Activated naive CD4-positive, alpha-beta T cell treated with anti-CD3 and anti-CD28 coated beads, Interleukin-2, amount 10 ng/mL, durations not matched to agents 7 days and 5 days (primary cell): ENCODE measurements around the gene FBXO34.
"Not testable (repeated sequence)": the region's sequence is repeated elsewhere in the genome, so short reads cannot be mapped to it uniquely, and the experiment has no call there.

Source experiments
- CTCF ChIA-PET: fragments of 350-600 bp; sonication (Branson Sonifier 250); formaldehyde crosslinking; loops from one replicate; lab custom pipeline; 2021; ENCODE audit warnings: antibody characterized with exemption; lab: Charles Lee
- DNase-seq: peaks from one replicate; pipeline ENCODE4 v3.0.0-alpha.2; 2020
- H3K27ac Mint-ChIP-seq: one replicate; pipeline ENCODE4 v1.8.0; 2021; ENCODE audit warnings: mild to moderate bottlenecking, moderate library complexity, mixed read lengths
- H3K27me3 Mint-ChIP-seq: one replicate; pipeline ENCODE4 v1.8.0; 2021; ENCODE audit warnings: mild to moderate bottlenecking, mixed read lengths
- H3K36me3 Mint-ChIP-seq: one replicate; pipeline ENCODE4 v1.8.0; 2021; ENCODE audit warnings: mixed read lengths
- H3K4me1 Mint-ChIP-seq: one replicate; pipeline ENCODE4 v1.8.0; 2021; ENCODE audit warnings: mixed read lengths
- H3K4me3 Mint-ChIP-seq: one replicate; pipeline ENCODE4 v1.8.0; 2021; ENCODE audit warnings: mild to moderate bottlenecking, moderate library complexity, mixed read lengths
- H3K9me3 Mint-ChIP-seq: one replicate; pipeline ENCODE4 v1.8.0; 2021; ENCODE audit warnings: mixed read lengths

FBXO34 gene

DNA sequence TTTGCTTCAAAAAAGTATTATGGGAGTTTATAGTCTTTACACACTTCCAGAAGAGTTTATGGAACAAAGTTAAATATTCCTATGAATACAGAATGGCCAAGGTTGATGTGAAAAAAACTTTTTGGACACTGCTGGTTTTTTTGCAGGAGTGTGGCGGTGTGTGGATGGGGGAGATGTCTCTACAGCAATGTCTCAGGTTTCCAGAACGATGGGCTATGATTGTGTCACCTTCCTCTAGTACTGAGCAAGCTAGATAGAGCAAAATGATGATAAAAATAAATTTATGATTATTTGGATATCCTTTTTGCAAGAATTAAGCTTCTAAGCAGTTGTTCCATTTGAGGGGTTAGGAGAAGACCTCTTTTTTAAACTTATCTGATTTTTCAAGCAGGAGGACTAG lies 37.9 kb downstream of the FBXO34 start:
- no peak for DNase-seq
- peaks cover 31% of the 10 kb centered on the region for H3K9me3 Mint-ChIP-seq
- no peaks in the 10 kb centered on the region for H3K27me3 Mint-ChIP-seq
- H3K36me3 Mint-ChIP-seq = peaks cover 37% of the 10 kb centered on the region
- no peak overlapping the region for H3K27ac Mint-ChIP-seq
- no peak overlapping the region for H3K4me3 Mint-ChIP-seq
- no peaks in the 10 kb centered on the region for H3K4me1 Mint-ChIP-seq
- CTCF ChIA-PET = interaction anchor here (1.1 to 2.0 kb wide), 2 partner anchors 8 to 45 kb away, joined by 4 to 7 read pairs; no protein-coding TSS in a partner anchor

DNA sequence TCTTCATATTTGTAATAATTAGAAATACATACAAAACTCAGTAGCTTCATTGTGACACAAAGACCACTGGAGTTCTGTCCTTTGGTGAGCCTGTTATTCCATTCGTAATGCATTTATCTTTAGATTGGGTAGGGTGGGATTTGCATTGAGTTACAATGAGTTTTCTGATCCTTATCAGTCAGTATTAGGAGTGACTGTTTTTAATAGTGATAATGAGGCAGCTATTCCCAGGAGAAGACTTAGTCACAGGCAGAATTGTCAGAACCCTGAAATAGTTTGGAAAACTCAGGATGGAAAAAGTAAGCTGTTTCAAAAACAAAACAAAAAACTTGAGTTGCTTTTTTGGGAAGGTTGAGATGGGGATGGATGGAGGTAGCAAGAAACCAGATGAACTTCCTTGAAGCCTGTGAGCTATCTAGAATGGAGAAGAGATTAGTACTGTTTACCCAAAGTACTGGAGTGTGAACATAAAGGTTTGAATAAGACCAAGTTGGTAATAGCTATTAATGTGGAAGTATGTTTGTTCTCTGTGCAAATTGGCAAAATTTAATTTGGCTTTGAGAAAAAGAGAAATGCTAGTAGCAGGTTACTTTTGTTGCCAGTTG lies 38.6 kb downstream of the FBXO34 start:
- Mint-ChIP-seq H3K4me1 (no peaks in the 10 kb centered on the region), H3K4me3 (no peak overlapping the region), H3K9me3 (peaks cover 34% of the 10 kb centered on the region), H3K27ac (no peak overlapping the region), H3K27me3 (no peaks in the 10 kb centered on the region), H3K36me3 (peaks cover 39% of the 10 kb centered on the region)
- no peak for DNase-seq
- CTCF ChIA-PET = interaction anchor here (1.4 to 2.0 kb wide), 2 partner anchors 16 to 44 kb away, joined by 3 to 7 read pairs; no protein-coding TSS in a partner anchor

DNA sequence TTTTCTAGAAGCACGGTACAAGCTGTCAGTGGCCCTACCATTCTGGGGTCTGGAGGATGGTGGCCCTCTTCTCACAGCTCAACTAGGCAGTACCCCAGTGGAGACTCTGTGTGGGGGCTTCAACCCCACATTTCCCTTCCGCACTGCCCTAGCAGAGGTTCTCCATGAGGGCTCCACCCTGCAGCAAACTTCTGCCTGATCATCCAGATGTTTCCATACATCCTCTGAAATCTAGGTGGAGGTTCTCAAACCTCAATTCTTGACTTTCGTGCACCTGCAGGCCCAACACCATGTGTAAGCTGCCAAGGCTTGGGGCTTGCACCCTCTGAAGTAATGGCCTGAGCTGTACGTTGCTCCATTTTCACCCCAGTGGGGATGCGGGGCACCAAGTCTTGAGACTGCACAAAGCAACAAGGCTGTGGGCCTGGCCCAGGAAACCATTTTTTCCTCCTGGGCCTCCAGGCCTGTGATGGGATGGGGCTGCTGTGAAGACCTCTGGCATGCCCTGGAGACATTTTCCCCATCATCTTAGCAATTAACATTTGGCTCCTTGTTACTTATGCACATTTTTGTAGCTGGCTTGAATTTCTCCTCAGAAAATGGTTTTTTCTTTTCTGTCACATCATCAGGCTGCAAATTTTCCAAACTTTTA lies 41.3 kb downstream of the FBXO34 start:
- H3K27ac Mint-ChIP-seq, DNase-seq, H3K4me3 Mint-ChIP-seq, H3K27me3 Mint-ChIP-seq, H3K4me1 Mint-ChIP-seq, CTCF ChIA-PET: not testable (repeated sequence)
- Mint-ChIP-seq H3K36me3 (peaks cover 54% of the 10 kb centered on the region), H3K9me3 (peaks cover 35% of the 10 kb centered on the region)

DNA sequence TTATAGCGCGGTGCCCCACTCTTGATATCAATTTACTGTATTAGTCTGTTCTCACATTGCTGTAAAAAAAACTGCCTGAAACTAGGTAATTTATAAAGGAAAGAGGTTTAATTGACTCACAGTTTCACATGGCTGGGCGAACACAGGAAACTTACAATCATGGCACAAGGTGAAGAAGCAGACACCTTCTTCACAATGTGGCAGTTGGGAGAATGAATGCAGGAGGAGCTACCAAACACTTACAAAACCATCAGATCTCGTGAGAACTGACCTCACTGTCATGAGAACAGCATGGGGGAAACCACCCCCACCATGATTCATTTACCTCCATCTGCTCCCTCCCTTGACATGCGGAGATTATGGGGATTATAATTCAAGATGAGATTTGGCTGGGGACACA lies 42.3 kb downstream of the FBXO34 start:
- Mint-ChIP-seq H3K4me1 (no peaks in the 10 kb centered on the region), H3K27ac (no peak overlapping the region), H3K9me3 (peaks cover 35% of the 10 kb centered on the region), H3K36me3 (peaks cover 59% of the 10 kb centered on the region), H3K27me3 (no peaks in the 10 kb centered on the region), H3K4me3 (no peak overlapping the region)
- CTCF ChIA-PET = no interaction called here
- no peak for DNase-seq

DNA sequence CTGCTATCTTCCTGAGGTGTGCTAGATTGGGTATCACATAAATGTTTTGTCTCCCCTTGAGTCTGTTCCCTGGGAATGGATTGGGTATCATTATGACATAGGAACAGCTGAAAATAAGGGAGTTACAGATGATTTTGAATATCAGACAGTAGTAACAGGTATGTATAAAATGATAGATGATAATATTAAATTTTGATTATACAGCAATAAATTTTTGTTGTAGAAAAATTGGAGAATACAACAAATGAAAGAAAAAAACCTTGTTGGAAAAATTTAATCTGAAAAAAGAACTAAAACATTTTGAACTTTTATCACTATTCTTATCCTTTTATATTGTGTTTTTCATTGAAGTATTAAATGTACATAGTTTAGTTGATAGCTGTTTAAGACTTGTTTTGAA lies 43.2 kb downstream of the FBXO34 start:
- no peaks in the 10 kb centered on the region for H3K4me1 Mint-ChIP-seq
- no peak overlapping the region for H3K27ac Mint-ChIP-seq
- DNase-seq = no peak
- peaks cover 65% of the 10 kb centered on the region for H3K36me3 Mint-ChIP-seq
- H3K4me3 Mint-ChIP-seq = no peak overlapping the region
- peaks cover 35% of the 10 kb centered on the region for H3K9me3 Mint-ChIP-seq
- H3K27me3 Mint-ChIP-seq = no peaks in the 10 kb centered on the region
- CTCF ChIA-PET = no interaction called here

DNA sequence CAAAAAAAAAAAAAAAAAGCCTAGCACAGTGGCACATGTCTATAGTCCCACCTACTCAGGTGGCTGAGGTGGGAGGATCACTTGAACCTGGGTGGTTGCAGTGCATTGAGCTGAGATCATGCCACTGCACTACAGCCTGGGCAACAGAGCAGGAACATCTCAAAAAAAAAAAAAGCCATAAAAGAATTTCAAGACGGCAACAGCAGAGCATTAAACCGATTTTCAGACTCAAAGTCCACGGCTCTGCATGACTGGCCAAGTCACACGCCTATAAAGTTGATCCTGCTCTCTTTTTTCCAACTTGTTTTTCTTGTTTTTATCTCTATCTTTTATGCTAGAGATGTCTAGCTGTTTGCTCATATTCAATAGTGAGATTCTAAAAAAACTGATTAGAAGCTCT lies 45.3 kb downstream of the FBXO34 start:
- H3K27ac Mint-ChIP-seq = no peak overlapping the region

DNA sequence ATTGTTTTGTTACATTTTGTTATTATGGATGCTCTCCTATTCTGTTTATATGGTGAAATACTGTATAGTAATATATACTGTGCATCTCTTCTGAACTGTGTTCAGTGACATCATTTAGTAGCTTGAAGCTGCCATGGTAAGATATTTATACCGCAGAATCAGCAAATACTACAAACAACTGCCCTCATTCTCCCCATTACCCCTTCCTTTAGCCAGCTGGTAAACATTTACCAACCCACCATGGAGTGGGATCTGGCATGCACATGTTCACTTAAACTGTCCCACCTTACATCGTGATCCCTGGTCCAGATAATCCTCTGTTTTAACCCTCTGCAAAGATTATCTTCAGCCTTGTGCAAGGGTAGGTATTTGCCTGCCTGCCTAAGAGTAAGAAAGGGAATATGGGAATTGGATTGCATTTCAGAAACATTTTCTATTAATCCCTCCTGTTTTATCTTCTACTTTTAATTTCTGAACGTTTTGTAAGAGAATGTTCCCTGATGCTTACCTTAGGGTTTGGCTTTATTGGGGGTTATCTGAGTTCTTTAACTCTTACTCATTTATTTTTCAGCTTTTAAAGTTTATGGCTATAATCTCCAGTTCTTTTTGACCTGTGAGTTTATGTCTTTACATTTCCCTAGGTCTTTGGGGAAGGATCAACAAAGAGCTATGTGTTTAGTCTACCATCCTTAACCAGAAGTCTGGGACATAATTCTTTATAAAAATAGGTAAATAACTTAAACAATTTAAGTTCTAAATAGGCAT lies 46.5 kb downstream of the FBXO34 start:
- H3K4me3 Mint-ChIP-seq = no peak overlapping the region
- no peak overlapping the region for H3K27ac Mint-ChIP-seq
- no peaks in the 10 kb centered on the region for H3K27me3 Mint-ChIP-seq
- H3K36me3 Mint-ChIP-seq = peaks cover 45% of the 10 kb centered on the region
- DNase-seq = no peak
- CTCF ChIA-PET = interaction anchor here (0.6 to 1.0 kb wide), 2 partner anchors 9 to 126 kb away, joined by 3 to 4 read pairs; no protein-coding TSS in a partner anchor
- H3K4me1 Mint-ChIP-seq = no peaks in the 10 kb centered on the region
- peaks cover 14% of the 10 kb centered on the region for H3K9me3 Mint-ChIP-seq

More for the DNA sequence above, 45.3 kb downstream of the FBXO34 start:
- no peak overlapping the region for H3K4me3 Mint-ChIP-seq
- peaks cover 19% of the 10 kb centered on the region for H3K9me3 Mint-ChIP-seq
- no peaks in the 10 kb centered on the region for H3K4me1 Mint-ChIP-seq
- H3K36me3 Mint-ChIP-seq = peaks cover 51% of the 10 kb centered on the region
- no peak for DNase-seq
- CTCF ChIA-PET = interaction anchor here (0.7 kb wide), 1 partner anchor 10 kb away, joined by 3 read pairs; no protein-coding TSS in a partner anchor
- H3K27me3 Mint-ChIP-seq = no peaks in the 10 kb centered on the region

DNA sequence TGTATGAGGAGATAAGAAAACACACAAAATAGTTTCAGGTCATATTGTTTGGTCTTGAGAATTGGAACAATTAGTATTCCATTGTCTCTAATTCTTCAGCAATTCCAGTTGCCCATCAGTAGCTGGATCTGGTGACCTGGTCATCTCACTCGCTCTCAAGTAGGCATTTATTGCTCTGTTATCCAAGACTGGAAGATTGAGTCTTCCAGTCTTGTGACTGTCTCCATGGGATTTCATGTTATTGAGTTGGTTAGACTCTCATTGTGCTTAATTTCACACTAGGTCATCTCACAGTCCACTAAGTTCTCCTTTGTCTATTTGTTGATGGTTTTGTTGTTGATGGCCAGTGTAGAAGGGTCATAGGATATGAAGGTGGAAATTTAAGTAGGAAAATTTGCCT lies 47.5 kb downstream of the FBXO34 start:
- DNase-seq = no peak
- H3K27me3 Mint-ChIP-seq = no peaks in the 10 kb centered on the region
- peaks cover 4% of the 10 kb centered on the region for H3K9me3 Mint-ChIP-seq
- H3K36me3 Mint-ChIP-seq = peaks cover 38% of the 10 kb centered on the region
- H3K4me1 Mint-ChIP-seq = no peaks in the 10 kb centered on the region
- H3K4me3 Mint-ChIP-seq = no peak overlapping the region
- CTCF ChIA-PET = no interaction called here
- H3K27ac Mint-ChIP-seq = no peak overlapping the region

DNA sequence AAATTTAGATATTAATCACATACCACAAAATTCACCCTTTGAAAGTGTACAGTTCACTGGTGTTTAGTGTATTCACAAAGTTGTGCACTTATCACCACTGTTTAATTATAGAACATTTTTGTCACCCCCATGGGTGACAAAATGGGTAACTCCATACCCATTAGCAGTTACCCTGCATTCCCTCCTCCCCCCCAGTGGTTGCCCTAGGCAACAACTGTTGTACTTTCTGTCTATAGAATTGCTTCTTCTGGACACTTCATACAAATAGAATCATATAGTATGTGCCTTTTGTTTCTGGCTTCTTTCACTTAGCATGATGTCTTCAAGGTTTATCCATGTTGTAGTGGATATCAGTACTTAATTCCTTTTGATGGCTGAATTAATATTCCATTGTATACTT lies 52.7 kb downstream of the FBXO34 start:
- CTCF ChIA-PET = no interaction called here
- Mint-ChIP-seq H3K4me3 (no peak overlapping the region), H3K9me3 (no peaks in the 10 kb centered on the region), H3K36me3 (peaks cover 11% of the 10 kb centered on the region), H3K27me3 (no peaks in the 10 kb centered on the region), H3K4me1 (peaks cover 21% of the 10 kb centered on the region), H3K27ac (no peak overlapping the region)
- DNase-seq = no peak

DNA sequence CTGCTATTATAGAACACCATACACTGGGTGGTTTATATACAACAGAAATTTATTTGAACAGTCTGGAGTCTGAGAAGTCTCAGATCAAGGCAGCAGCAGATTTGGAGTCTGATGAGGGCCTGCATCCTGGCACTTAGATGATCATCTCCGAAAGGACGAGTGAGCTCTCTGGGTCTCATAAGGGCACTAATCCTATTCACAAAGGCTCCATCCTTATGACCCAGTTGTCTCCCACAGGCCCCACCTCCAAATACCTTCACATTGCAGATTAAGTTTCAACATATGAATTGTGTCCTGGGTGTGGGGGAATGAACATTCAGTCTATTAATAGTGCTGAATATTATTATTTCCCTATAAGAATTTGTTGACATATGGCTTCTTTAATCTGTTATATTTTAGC lies 53.6 kb downstream of the FBXO34 start:
- H3K9me3 Mint-ChIP-seq = no peaks in the 10 kb centered on the region
- CTCF ChIA-PET = no interaction called here
- H3K27me3 Mint-ChIP-seq = no peaks in the 10 kb centered on the region
- peaks cover 6% of the 10 kb centered on the region for H3K36me3 Mint-ChIP-seq
- no peak overlapping the region for H3K4me3 Mint-ChIP-seq
- no peak overlapping the region for H3K27ac Mint-ChIP-seq
- DNase-seq = no peak
- peaks cover 27% of the 10 kb centered on the region for H3K4me1 Mint-ChIP-seq

DNA sequence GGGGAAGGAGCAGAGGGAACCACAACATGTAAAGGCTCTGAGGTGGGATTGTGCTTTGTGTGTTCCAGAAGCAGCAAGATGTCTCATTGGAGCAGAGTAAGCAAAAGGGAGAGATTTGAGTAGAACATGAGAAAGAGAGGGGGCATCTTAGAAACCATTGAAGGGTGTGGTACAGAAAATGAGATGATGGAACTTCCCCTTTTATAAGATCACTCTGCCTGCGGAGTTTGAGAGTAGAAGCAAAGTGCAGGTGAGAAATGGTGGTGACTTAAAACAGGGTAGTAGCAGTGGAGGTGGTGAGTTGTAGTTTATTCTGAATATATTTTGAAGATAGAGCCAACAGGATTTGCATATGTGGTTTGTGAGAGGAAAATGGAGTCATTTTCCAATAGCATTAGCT lies 56.0 kb downstream of the FBXO34 start:
- Mint-ChIP-seq H3K36me3 (peaks cover 3% of the 10 kb centered on the region), H3K4me3 (no peak overlapping the region), H3K27ac (no peak overlapping the region), H3K27me3 (no peaks in the 10 kb centered on the region), H3K4me1 (peaks cover 42% of the 10 kb centered on the region), H3K9me3 (no peaks in the 10 kb centered on the region)
- DNase-seq = no peak
- CTCF ChIA-PET = interaction anchor here (0.8 to 1.7 kb wide), 2 partner anchors 11 to 27 kb away, joined by 3 to 4 read pairs; no protein-coding TSS in a partner anchor

DNA sequence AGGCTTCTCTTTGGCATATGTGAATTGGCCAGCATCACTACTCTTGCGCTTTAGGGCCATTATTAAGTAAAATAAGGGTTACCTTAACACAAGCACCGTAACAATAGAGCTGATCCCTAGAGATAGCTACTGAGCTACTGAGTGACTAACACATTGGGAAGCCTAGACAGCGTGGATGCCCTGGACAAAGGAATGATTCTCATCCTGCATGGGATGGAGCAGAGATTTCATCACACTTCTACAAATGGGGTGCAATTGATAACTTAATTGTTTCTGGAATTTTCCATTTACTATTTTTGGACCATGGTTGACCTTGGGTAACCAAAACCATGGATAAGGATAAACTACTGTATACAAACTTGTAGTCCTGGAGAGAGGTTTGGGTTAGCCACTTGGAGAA lies 57.1 kb downstream of the FBXO34 start:
- CTCF ChIA-PET = interaction anchor here (1.0 kb wide), 1 partner anchor 24 kb away, joined by 4 read pairs; no protein-coding TSS in a partner anchor

DNA sequence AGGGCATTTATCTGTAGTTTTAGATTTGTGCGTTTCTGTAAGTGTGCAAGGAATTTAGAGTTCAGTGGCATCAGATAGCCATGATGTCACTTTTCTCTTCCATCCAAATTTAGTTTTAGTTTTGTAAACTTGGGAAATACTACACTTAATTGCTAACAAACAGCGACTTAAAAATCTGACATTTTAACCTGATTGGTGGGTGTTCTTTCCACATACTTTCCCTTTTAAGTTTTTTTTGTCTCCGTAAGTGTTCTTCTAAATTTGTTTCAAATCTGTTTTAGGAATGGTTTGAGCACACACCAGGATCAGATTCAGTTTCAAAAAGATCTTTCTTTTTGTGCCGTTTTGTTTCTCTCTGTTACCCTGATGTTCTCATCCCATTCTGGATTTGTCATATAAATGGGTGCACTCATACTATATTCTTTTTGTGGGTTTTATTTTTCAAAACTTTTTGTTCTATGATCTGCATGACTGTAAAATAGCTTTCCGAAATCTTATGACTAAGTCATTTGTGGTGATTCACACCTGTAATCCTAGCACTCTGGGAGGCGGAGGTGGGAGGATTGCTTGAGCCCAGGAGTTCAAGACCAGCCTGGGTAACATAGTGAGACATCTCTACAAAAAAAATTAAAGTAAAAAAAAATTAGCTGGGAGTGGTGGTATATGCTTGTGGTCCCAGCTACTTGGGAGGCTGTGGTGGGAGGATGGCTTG lies 58.9 kb downstream of the FBXO34 start:
- Mint-ChIP-seq H3K9me3 (no peaks in the 10 kb centered on the region), H3K27me3 (no peaks in the 10 kb centered on the region), H3K36me3 (peaks cover 8% of the 10 kb centered on the region), H3K4me3 (no peak overlapping the region), H3K27ac (peak overlapping the region; percentile 21), H3K4me1 (peaks cover 72% of the 10 kb centered on the region)
- CTCF ChIA-PET = interaction anchor here (1.0 to 1.2 kb wide), 2 partner anchors 24 to 101 kb away, joined by 3 to 6 read pairs; no protein-coding TSS in a partner anchor
- no peak for DNase-seq

More for the DNA sequence above, 57.1 kb downstream of the FBXO34 start:
- Mint-ChIP-seq H3K4me3 (no peak overlapping the region), H3K9me3 (no peaks in the 10 kb centered on the region), H3K36me3 (peaks cover 2% of the 10 kb centered on the region), H3K27ac (no peak overlapping the region), H3K4me1 (peaks cover 53% of the 10 kb centered on the region), H3K27me3 (no peaks in the 10 kb centered on the region)
- no peak for DNase-seq
